Breast epithelium (tissue), 4 donors: ENCODE measurements around the gene ALDH1L1. TPM values are rescaled to one million over a fixed set of nuclear protein-coding genes. Genes with fewer than 3 reads are reported as not detected.

Source experiments
- DNase-seq, 2 donors: peaks; one replicate each; pipeline ENCODE4 v3.0.0-alpha.2; 2019; ENCODE audit warnings: low spot score in 2 of 2
- H3K27ac ChIP-seq, 2 donors: fragments of 200-600 bp; sonication (generic) in 1 of 2; one replicate each; pipeline ENCODE4 v1.5.1; 2016 to 2019; ENCODE audit warnings: mild to moderate bottlenecking in 1 of 2
- H3K27me3 ChIP-seq, 2 donors: fragments of 200-600 bp; sonication (generic) in 1 of 2; one replicate each; pipeline versions ENCODE4 v1.5.1 to v1.6.0; 2017 to 2019; ENCODE audit warnings: control low read depth in 1 of 2, mild to moderate bottlenecking in 1 of 2
- H3K36me3 ChIP-seq: fragments of 200-600 bp; one replicate; pipeline ENCODE4 v1.5.1; 2019
- H3K4me1 ChIP-seq, 2 donors: fragments of 200-600 bp; sonication (generic); one replicate each; pipeline ENCODE4 v1.5.1; 2016 to 2019; ENCODE audit warnings: control low read depth in 1 of 2
- H3K4me3 ChIP-seq, 3 donors: fragments of 200-600 bp; sonication (generic); 1 replicate in 2 of 3; 2 replicates in 1 of 3; pipeline ENCODE4 v1.5.1; 2016 to 2019; ENCODE audit warnings: mild to moderate bottlenecking in 3 of 3, moderate library complexity in 2 of 3
- H3K9me3 ChIP-seq, 2 donors: fragments of 200-600 bp; sonication (generic) in 1 of 2; one replicate each; pipeline ENCODE4 v1.5.1; 2016 to 2019; ENCODE audit warnings: control low read depth in 1 of 2
- CTCF ChIP-seq, 3 donors: fragments of 450-650 bp; IDR thresholded peaks; one replicate each; pipeline ENCODE4 v1.5.1; 2016 to 2017; ENCODE audit warnings: antibody characterized with exemption in 3 of 3, mild to moderate bottlenecking in 3 of 3, moderate library complexity in 3 of 3
- POLR2A ChIP-seq: fragments of 450-650 bp; IDR thresholded peaks from one replicate; pipeline ENCODE4 v1.6.1; 2016; ENCODE audit warnings: antibody characterized with exemption, mild to moderate bottlenecking, moderate library complexity
- POLR2AphosphoS5 ChIP-seq, 3 donors: sonication (generic); formaldehyde crosslinking; IDR thresholded peaks; one replicate each; pipeline ENCODE4 v1.6.1; 2017; ENCODE audit warnings: antibody characterized with exemption in 3 of 3
- intact Hi-C: fragments of 100-400 bp; cut with DNase I; formaldehyde crosslinking; loops from one replicate; pipeline ENCODE4 v1.15.1; 2023; ENCODE audit warnings: low total_unique reads
- total RNA-seq, 3 donors: library from RNA; depleted of rRNA; stranded (reverse); fragments of >200 nt; gene quantifications; one replicate each; pipeline ENCODE4 v1.1.0, GENCODE V29; 2016

The ALDH1L1 gene
- total RNA-seq: 10 to 100 TPM; 10.8 to 88.3 (median 29.0) TPM

DNA sequence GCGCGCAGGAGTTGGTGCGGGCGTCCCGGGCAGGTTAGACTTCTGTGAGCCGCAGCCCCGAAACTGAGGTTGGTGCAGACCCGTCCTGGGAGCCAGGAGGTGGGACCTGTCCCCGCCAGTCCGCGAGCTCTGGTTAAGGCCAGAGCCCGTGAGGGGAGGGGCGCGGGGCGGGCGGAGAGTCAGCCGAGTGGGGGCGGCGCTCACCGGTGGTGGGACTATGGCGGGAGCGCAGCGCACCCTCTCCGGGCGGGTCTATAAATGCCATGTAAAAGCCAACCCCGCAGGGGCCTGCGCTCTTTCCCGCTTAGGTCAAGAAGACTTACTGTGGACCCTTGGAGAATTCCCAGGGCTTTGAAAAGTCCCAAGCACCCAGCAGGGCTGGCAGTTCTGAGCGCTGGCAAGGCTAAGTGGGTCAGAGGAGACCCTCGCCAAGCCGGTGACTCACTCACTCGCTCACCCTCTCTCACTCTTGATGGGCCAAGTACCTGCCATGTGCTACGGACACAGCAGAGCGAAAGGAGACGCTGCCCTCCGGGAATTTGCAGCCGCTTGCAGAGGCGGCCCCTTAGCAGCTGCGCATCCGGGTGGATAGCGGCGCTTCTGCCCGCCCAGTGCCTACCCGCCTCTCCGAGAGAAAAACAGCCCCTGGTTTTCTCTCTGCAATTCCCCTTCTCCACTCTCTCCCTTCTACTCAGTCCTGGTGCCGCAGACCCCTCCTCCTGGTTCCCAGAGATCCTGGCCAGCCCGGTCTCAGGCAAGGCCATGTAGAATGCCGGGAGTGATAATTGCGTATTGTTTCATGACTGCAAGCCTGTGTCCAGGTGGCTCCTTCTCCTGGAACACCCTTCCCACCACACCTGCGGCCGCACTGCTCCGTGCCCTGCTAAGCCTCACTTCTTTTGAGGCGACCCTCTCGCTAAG, at the start of gene ALDH1L1:
Gene ALDH1L1 (minus strand): TSS at position 110 of the 921 bp plus-strand sequence. CDS start 19,607 bp downstream, outside the sequence.
- no peaks in the 10 kb centered on the region for H3K9me3 ChIP-seq
- no peaks in the 10 kb centered on the region for H3K4me1 ChIP-seq
- peak within 1 kb of the TSS; percentile 59 to 74 for H3K27ac ChIP-seq
- intact Hi-C loops: loop anchor here (5.0 kb wide), 1 partner anchor 467 kb away; no protein-coding TSS in a partner anchor
- peak in 1 of 2 donors; percentile 69 for DNase-seq
- H3K27me3 ChIP-seq: no peaks in the 10 kb centered on the region
- TF ChIP-seq CTCF (IDR thresholded peaks at IDR 0.05): no peak
- TF ChIP-seq POLR2AphosphoS5 (IDR thresholded peaks at IDR 0.05): peak in 1 of 3 donors; percentile 43
- H3K4me3 ChIP-seq: peak within 1 kb of the TSS; percentile 37 to 72 (median 57)
- H3K36me3 ChIP-seq: no peaks in the 10 kb centered on the region

GRCh38 chr3:126226374-126226773, 46.0 kb upstream of the ALDH1L1 start:
- no peak for DNase-seq
- no peak overlapping the region for H3K4me3 ChIP-seq
- intact Hi-C loops: loop anchor here (10.0 kb wide), 1 partner anchor 1552 kb away; no protein-coding TSS in a partner anchor

GRCh38 chr3:126216416-126216815, 36.0 kb upstream of the ALDH1L1 start:
- no peak for TF ChIP-seq CTCF (IDR thresholded peaks at IDR 0.05)
- TF ChIP-seq POLR2A: no peak
- no peak for TF ChIP-seq POLR2AphosphoS5 (IDR thresholded peaks at IDR 0.05)
- DNase-seq: no peak
- peaks cover 0 to 6% of the 10 kb centered on the region in 2 donors for H3K27me3 ChIP-seq
- no peak overlapping the region for H3K27ac ChIP-seq
- H3K4me1 ChIP-seq: no peaks in the 10 kb centered on the region
- H3K4me3 ChIP-seq: no peak overlapping the region
- no peaks in the 10 kb centered on the region for H3K36me3 ChIP-seq
- intact Hi-C loops: no loop called here
- H3K9me3 ChIP-seq: no peaks in the 10 kb centered on the region

More at GRCh38 chr3:126226374-126226773, 46.0 kb upstream of the ALDH1L1 start:
- no peak for TF ChIP-seq POLR2A
- no peak for TF ChIP-seq POLR2AphosphoS5 (IDR thresholded peaks at IDR 0.05)
- TF ChIP-seq CTCF (IDR thresholded peaks at IDR 0.05): no peak
- Histone ChIP-seq H3K36me3 (no peaks in the 10 kb centered on the region), H3K9me3 (peaks cover 0 to 8% of the 10 kb centered on the region in 2 donors), H3K27me3 (no peaks in the 10 kb centered on the region), H3K27ac (no peak overlapping the region), H3K4me1 (no peaks in the 10 kb centered on the region)

GRCh38 chr3:126213379-126214028, 33.1 kb upstream of the ALDH1L1 start:
- intact Hi-C loops: no loop called here
- H3K4me3 ChIP-seq: peak overlapping the region; percentile 45 to 67 (median 58)
- no peak for DNase-seq
- no peaks in the 10 kb centered on the region for H3K36me3 ChIP-seq
- H3K4me1 ChIP-seq: no peaks in the 10 kb centered on the region
- no peak for TF ChIP-seq POLR2AphosphoS5 (IDR thresholded peaks at IDR 0.05)
- no peak for TF ChIP-seq POLR2A
- no peak for TF ChIP-seq CTCF (IDR thresholded peaks at IDR 0.05)
- H3K27ac ChIP-seq: peak overlapping the region; percentile 73 to 82
- H3K27me3 ChIP-seq: peaks cover 0 to 6% of the 10 kb centered on the region in 2 donors
- no peaks in the 10 kb centered on the region for H3K9me3 ChIP-seq
